Naive thymus-derived CD8-positive, alpha-beta T cell (primary cell): ENCODE data around the gene CABP1. TPM values are rescaled to one million over a fixed set of nuclear protein-coding genes. Genes with fewer than 3 reads are reported as not detected.

ENCODE experiments used
- ATAC-seq, 2 donors: fragments of 150-1000 bp; cut with Tn5 transposase in 1 of 2; sonication (Bioruptor Pico), chemical (Tn5 transposase) in 1 of 2; 1 replicate in 1 of 2; 2 replicates in 1 of 2; pipeline ENCODE4 v1.10.0; 2021; ENCODE audit warnings: mild to moderate bottlenecking in 2 of 2, moderate library complexity in 2 of 2
- POLR2A ChIA-PET: fragments of 350-600 bp; sonication (Branson Sonifier 250); formaldehyde crosslinking; loops from one replicate; lab custom pipeline; 2021; ENCODE audit warnings: antibody characterized with exemption; lab: Charles Lee
- DNase-seq, 10 donors: peaks; one replicate each; pipeline versions ENCODE4 v3.0.0 to v3.0.0-alpha.2; 2020 to 2022
- H3K27ac Mint-ChIP-seq, 10 donors: one replicate each; pipeline ENCODE4 v1.8.0; 2020 to 2022; ENCODE audit warnings: mild to moderate bottlenecking in 10 of 10, mixed read lengths in 10 of 10, moderate library complexity in 4 of 10, inconsistent platforms in 1 of 10
- H3K27me3 Mint-ChIP-seq, 5 donors: one replicate each; pipeline ENCODE4 v1.8.0; 2021 to 2022; ENCODE audit warnings: mixed read lengths in 5 of 5
- H3K36me3 Mint-ChIP-seq, 3 donors: one replicate each; pipeline ENCODE4 v1.8.0; 2020 to 2022; ENCODE audit warnings: mixed read lengths in 3 of 3, mild to moderate bottlenecking in 2 of 3, inconsistent platforms in 1 of 3
- H3K4me1 Mint-ChIP-seq, 4 donors: one replicate each; pipeline ENCODE4 v1.8.0; 2021 to 2022; ENCODE audit warnings: mixed read lengths in 4 of 4
- H3K4me3 Mint-ChIP-seq, 10 donors: one replicate each; pipeline ENCODE4 v1.8.0; 2020 to 2022; ENCODE audit warnings: mild to moderate bottlenecking in 10 of 10, mixed read lengths in 10 of 10, moderate library complexity in 6 of 10, inconsistent platforms in 1 of 10
- H3K9me3 Mint-ChIP-seq, 9 donors: one replicate each; pipeline ENCODE4 v1.8.0; 2020 to 2022; ENCODE audit warnings: mixed read lengths in 9 of 9, mild to moderate bottlenecking in 3 of 9, inconsistent platforms in 1 of 9, moderate library complexity in 1 of 9
- polyA plus RNA-seq, 3 donors: library from polyadenylated mRNA; unstranded; fragments of 300-500 nt; fragmentation: Illumina TruSeq; gene quantifications; one replicate each; pipeline ENCODE4 v1.2.3, GENCODE V29; 2021
- total RNA-seq, 8 experiments: library from RNA in 2 of 8; stranded (reverse) in 2 of 8; gene quantifications; one replicate each; pipeline ENCODE4 v1.2.3 and lab custom pipeline; 2021 to 2026

CABP1 gene
- total and polyA plus RNA-seq, 5 experiments from 2014 or later = 0.34 TPM; not detected in 4

DNA sequence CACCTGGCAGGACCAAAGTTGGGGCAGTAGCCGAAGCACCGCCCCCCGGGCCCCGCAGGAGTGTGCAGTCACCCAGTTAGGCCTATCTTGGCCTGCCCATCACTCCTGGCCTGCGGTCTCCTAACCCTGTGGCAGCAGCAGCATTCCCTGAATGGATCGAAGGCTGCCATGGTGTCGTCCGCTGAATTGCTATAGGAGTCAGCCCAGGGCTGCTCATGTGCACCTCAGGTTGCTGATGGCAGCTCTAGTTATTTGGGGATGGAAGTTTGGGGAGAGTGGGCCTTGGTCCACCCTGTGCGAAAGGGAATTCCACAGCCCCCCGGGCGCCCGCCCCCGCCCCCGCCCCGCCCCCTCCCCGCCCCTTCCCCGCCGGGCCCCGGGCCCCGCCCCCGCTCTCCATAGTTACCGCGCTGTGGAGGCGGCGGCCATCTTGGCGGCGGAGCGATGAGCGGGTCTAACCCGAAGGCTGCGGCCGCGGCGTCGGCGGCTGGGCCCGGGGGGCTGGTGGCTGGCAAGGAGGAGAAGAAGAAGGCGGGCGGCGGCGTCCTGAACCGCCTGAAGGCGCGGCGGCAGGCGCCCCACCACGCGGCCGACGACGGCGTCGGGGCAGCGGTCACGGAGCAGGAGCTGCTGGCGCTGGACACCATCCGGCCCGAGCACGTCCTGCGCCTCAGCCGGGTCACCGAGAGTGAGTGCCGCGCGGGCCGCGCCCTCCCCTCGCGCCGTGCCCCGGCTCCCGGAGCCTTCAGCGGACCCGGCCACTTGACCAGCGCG lies 69.8 kb downstream of the CABP1 start, which contains the start of gene UNC119B:
Gene UNC119B (plus strand): TSS at position 428 of the 774 bp plus-strand sequence. CDS start 17 bp downstream, at position 445.
- peaks cover 16 to 36% (median 31%) of the 10 kb centered on the region in 4 donors for H3K4me1 Mint-ChIP-seq
- peak; percentile 58 to 86 (median 70) for DNase-seq
- H3K4me3 Mint-ChIP-seq = peak within 1 kb of the TSS; percentile 84 to 96 (median 91)
- H3K36me3 Mint-ChIP-seq = peaks cover 0 to 17% (median 0%) of the 10 kb centered on the region in 3 donors
- peak within 1 kb of the TSS; percentile 82 to 97 (median 92) for H3K27ac Mint-ChIP-seq
- POLR2A ChIA-PET = interaction anchor here (1.0 to 2.3 kb wide), 4 partner anchors 23 to 128 kb away, joined by 4 to 8 read pairs (median 5); partner anchors contain the start of genes MLEC and POP5
- peak; percentile 87 to 89 for ATAC-seq
- no peaks in the 10 kb centered on the region for H3K27me3 Mint-ChIP-seq
- H3K9me3 Mint-ChIP-seq = no peaks in the 10 kb centered on the region

- Mint-ChIP-seq H3K4me3 (peak overlapping the region; percentile 84 to 96 (median 91)), H3K9me3 (no peaks in the 10 kb centered on the region), H3K4me1 (peaks cover 16 to 36% (median 31%) of the 10 kb centered on the region in 4 donors), H3K36me3 (peaks cover 0 to 23% (median 0%) of the 10 kb centered on the region in 3 donors), H3K27me3 (no peaks in the 10 kb centered on the region), H3K27ac (peak overlapping the region; percentile 82 to 97 (median 92))
- POLR2A ChIA-PET = interaction anchor here (1.0 to 2.3 kb wide), 5 partner anchors 23 to 129 kb away, joined by 3 to 8 read pairs (median 4); partner anchors contain the start of genes MLEC and POP5
- ATAC-seq (peak; percentile 18 to 43), DNase-seq (peak in 4 of 10 donors; percentile 13 to 28 (median 24))
Measured at GRCh38 chr12:120710805-120711296, 70.4 kb downstream of the CABP1 start.

- DNase-seq (no peak), ATAC-seq (no peak)
- POLR2A ChIA-PET = interaction anchor here (1.3 kb wide), 1 partner anchor 63 kb away, joined by 3 read pairs; no protein-coding TSS in a partner anchor
- Mint-ChIP-seq H3K4me3 (peak overlapping the region; percentile 84 to 96 (median 91)), H3K27ac (peak overlapping the region; percentile 82 to 97 (median 92)), H3K36me3 (peaks cover 2 to 24% (median 2%) of the 10 kb centered on the region in 3 donors), H3K9me3 (no peaks in the 10 kb centered on the region), H3K4me1 (peaks cover 18 to 36% (median 31%) of the 10 kb centered on the region in 4 donors), H3K27me3 (no peaks in the 10 kb centered on the region)
Measured at GRCh38 chr12:120711411-120711810, 71.0 kb downstream of the CABP1 start.

- peaks cover 20 to 36% (median 31%) of the 10 kb centered on the region in 4 donors for H3K4me1 Mint-ChIP-seq
- H3K36me3 Mint-ChIP-seq = peaks cover 4 to 36% (median 8%) of the 10 kb centered on the region in 3 donors
- H3K4me3 Mint-ChIP-seq = peak overlapping the region in 1 of 10 donors; percentile 92
- peak overlapping the region in 6 of 10 donors; percentile 20 to 94 (median 86) for H3K27ac Mint-ChIP-seq
- POLR2A ChIA-PET = no interaction called here
- no peaks in the 10 kb centered on the region for H3K9me3 Mint-ChIP-seq
- H3K27me3 Mint-ChIP-seq = no peaks in the 10 kb centered on the region
- ATAC-seq (no peak), DNase-seq (no peak)
Measured at GRCh38 chr12:120712610-120713009, 72.2 kb downstream of the CABP1 start.

GRCh38 chr12:120713861-120714482 lies 73.5 kb downstream of the CABP1 start:
- Mint-ChIP-seq H3K4me1 (peaks cover 23 to 38% (median 33%) of the 10 kb centered on the region in 4 donors), H3K9me3 (no peaks in the 10 kb centered on the region), H3K27me3 (no peaks in the 10 kb centered on the region), H3K27ac (peak overlapping the region in 8 of 10 donors; percentile 15 to 88 (median 63)), H3K36me3 (peaks cover 4 to 50% (median 14%) of the 10 kb centered on the region in 3 donors), H3K4me3 (peak overlapping the region in 3 of 10 donors; percentile 42 to 54 (median 44))
- POLR2A ChIA-PET = interaction anchor here (0.7 to 1.0 kb wide), 2 partner anchors 73 to 131 kb away, joined by 3 read pairs; no protein-coding TSS in a partner anchor
- ATAC-seq (peak; percentile 61 to 74), DNase-seq (peak; percentile 47 to 88 (median 74))

Other genes with a start within 250 kb of the CABP1 start
- 100 to 1,000 TPM; 131 to 150 TPM for gene COX6A1, start 202.5 kb upstream of the CABP1 start, total RNA-seq
- gene COX6A1, start 202.5 kb upstream of the CABP1 start, polyA plus RNA-seq = 100 to 1,000 TPM; 683 to 799 (median 722) TPM
- gene TRIAP1, start 194.2 kb upstream of the CABP1 start, total RNA-seq = 10 to 100 TPM; 21.9 to 25.3 TPM
- gene TRIAP1, start 194.2 kb upstream of the CABP1 start, polyA plus RNA-seq = 10 to 100 TPM; 54.1 to 65.2 (median 63.7) TPM
- gene GATC, start 194.2 kb upstream of the CABP1 start, total RNA-seq = 10 to 100 TPM; 24.1 to 28.0 TPM
- 10 to 100 TPM; 14.6 to 19.2 (median 17.5) TPM for gene GATC, start 194.2 kb upstream of the CABP1 start, polyA plus RNA-seq
- 100 to 1,000 TPM; 157 to 164 TPM for gene SRSF9, start 170.9 kb upstream of the CABP1 start, total RNA-seq
- gene SRSF9, start 170.9 kb upstream of the CABP1 start, polyA plus RNA-seq = 100 to 1,000 TPM; 181 to 198 (median 191) TPM
- 10 to 100 TPM; 57.0 to 57.8 TPM for gene DYNLL1, start 144.5 kb upstream of the CABP1 start, total RNA-seq
- gene DYNLL1, start 144.5 kb upstream of the CABP1 start, polyA plus RNA-seq = 100 to 1,000 TPM; 156 to 192 (median 179) TPM
- 10 to 100 TPM; 24.5 to 25.2 TPM for gene COQ5, start 111.5 kb upstream of the CABP1 start, total RNA-seq
- 10 to 100 TPM; 32.8 to 49.1 (median 39.1) TPM for gene COQ5, start 111.5 kb upstream of the CABP1 start, polyA plus RNA-seq
- gene RNF10, start 106.3 kb upstream of the CABP1 start, total RNA-seq = 100 to 1,000 TPM; 246 to 247 TPM
- gene RNF10, start 106.3 kb upstream of the CABP1 start, polyA plus RNA-seq = 100 to 1,000 TPM in 1 of 3 donors, 10 to 100 TPM in 2; 84.3 to 119 (median 86.1) TPM
- gene POP5, start 59.2 kb upstream of the CABP1 start, total RNA-seq = 10 to 100 TPM; 68.7 to 75.7 TPM
- gene POP5, start 59.2 kb upstream of the CABP1 start, polyA plus RNA-seq = 100 to 1,000 TPM; 121 to 126 (median 124) TPM
- 10 to 100 TPM; 40.7 to 44.6 TPM for gene MLEC, start 46.5 kb downstream of the CABP1 start, total RNA-seq
- gene MLEC, start 46.5 kb downstream of the CABP1 start, polyA plus RNA-seq = 10 to 100 TPM; 32.7 to 41.2 (median 36.0) TPM
- 10 to 100 TPM; 23.3 to 24.2 TPM for gene UNC119B, start 69.8 kb downstream of the CABP1 start, total RNA-seq
- gene UNC119B, start 69.8 kb downstream of the CABP1 start, polyA plus RNA-seq = 10 to 100 TPM in 1 of 3 donors, 1 to 10 TPM in 2; 9.6 to 11.5 (median 9.7) TPM
- 10 to 100 TPM; 14.7 to 15.6 TPM for gene ACADS, start 85.2 kb downstream of the CABP1 start, total RNA-seq
- 10 to 100 TPM; 17.7 to 25.7 (median 22.7) TPM for gene ACADS, start 85.2 kb downstream of the CABP1 start, polyA plus RNA-seq